COLO668 (cell line): Measurements from ENCODE around the gene CZIB.
A peak's percentile ranks its signal among the peaks of the same experiment; 100 is the strongest.
"Not testable (repeated sequence)": the region's sequence is repeated elsewhere in the genome, so short reads cannot be mapped to it uniquely, and the experiment has no call there.

Experiments
- DNase-seq: peaks from one replicate; lab custom pipeline; 2025; ENCODE audit not compliant: unreplicated experiment; lab: John Stamatoyannopoulos, UW

The CZIB gene

DNA sequence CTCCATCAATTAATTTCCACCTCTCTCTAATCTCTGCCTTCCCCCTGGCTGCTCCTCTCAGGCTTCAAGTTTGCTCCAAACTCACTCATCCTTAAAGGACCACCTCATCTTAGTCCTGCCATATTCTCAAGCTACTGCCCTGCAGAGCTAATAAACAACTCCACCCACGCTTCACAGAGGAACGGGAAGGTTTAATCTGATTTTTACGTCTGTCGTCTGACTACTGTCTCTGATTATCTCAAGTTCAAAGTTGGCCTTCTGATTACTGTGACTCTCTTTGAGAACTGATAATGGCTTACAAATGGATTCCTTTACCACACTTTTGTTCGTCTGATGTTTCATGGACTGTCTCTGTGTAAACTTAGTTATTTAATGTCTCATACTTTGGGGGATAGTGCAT lies 31.4 kb downstream of the CZIB start:
- DNase-seq, result no peak

DNA sequence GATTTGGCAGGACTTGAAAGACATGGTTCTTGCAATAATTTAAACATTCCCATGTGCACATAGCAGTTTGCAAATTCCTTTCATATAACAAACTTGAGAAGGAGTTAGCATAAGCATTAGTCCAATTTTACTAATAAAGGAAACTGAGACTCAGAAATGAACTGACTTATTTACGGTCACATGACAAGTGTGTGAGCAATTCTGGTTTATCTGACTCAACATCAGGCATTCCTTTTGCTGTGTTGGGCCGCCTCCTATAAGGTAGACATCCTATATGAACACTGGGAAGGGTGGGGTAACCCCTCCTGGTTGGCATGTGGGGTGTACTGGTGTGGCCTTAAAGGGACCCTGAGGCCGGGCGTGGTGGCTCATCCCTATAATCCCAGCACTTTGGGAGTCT lies 32.3 kb downstream of the CZIB start:
- DNase-seq, result no peak

DNA sequence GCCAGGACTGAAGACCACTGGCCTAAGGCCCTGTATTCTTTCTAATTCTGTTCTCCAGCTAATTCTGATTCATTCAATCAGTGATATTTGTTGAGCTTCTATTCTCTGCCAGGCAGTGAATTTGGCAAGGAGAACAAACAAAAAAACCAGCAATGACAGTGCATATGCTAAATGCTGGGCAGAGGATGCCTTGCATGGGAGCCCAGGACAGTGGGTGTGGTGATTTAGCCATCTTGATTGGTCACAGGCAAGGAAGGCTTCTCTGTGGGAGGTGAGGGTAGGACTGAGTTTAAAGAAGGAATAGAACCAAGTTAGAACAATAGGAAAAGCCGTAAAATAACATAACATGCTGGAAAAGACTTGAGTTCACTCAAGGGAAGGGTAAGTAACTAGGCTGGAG lies 33.0 kb downstream of the CZIB start:
- no peak for DNase-seq

DNA sequence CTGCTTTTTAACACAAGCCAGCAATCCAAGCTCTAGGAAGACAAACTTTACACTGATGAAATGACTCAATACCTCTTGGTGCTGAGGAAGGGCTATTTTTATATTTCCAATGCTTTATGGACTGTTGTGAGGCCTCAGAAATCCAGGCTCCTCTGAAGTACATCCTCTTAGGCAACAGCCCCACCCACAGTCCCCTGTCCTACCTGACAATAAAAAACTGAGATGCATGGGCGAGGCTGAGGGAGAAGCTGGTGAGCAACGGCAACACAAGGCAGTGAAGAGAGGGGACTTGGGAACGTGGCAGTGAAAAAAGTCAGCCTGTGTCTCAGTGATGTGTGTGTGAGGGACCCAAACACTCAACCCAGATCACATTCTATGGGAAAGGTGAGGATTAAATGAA lies 33.9 kb downstream of the CZIB start:
- no peak for DNase-seq

DNA sequence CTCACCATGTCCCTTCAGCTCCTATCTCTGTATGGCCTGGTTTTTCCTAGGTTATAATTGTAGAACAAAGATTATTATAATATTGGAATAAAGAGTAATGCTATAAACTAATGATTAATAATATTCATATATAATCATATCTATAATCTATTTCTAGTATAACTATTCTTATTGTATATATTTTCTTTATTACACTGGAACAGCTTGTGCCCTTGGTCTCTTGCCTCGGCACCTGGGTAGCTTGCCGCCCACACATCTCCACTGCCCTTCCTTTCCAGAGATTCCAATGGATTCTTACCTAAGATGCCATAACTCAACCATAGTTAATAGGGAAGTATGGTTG lies 34.5 kb downstream of the CZIB start:
- not testable (repeated sequence) for DNase-seq

DNA sequence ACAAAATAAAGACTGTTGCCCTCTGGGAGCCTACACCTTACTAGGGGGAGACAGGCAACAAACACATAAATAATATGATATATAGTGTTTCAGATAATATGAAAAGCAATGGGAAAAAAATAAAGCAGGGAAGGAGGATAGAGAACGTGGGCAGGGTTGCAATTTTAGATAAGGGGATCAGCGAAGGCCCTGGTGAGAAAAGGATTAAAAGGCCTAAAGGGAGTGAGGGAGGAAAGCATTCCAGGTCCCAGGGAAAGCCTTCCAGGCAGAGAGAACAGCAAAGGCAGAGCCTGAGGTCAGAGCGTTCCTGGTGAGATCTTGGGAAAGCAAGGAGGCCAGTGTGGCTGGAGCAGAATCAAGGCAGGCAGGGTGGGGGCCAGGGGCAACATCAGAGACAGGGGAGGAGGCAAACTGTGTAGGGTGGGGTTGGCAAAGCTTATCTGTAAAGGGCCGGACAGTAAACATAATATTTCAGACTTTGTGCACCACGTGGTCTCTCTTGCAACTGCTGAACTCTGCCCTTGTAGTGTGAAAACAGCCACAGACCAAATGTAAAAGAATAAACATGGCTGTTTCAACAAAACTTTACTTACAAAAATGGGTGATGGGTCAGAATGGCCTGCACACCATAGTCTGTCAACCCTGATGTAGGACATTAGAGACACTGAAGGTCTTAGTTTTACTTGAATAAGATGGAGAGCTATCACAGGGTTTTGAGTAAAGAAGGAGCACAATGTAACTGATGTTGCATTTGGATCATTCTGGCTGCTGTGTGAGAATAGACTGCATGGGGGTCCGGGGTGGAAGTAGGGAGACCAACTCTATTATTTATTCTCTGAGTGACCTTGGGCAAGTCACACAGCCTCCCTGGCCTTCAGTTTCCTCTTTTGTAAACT lies 37.1 kb downstream of the CZIB start:
- DNase-seq, result no peak

DNA sequence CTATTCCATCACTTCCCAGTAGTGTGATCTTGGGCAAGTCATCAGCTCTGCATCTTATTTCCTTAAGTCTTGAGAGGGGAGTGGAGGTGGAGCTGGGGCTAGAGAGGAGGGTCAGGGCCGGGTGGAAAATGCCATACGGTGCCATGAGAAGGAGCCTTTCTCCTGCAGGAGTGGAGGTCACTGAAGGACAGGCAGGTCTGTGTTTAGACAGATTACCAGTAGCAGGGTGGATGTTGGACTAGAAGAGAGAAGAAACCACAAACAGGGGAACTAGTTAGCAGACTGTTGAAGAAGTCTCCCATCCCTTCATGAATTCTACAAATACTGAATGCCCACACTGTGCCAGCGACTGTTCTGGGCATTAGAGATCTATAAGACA lies 37.7 kb downstream of the CZIB start:
- DNase-seq, result no peak

DNA sequence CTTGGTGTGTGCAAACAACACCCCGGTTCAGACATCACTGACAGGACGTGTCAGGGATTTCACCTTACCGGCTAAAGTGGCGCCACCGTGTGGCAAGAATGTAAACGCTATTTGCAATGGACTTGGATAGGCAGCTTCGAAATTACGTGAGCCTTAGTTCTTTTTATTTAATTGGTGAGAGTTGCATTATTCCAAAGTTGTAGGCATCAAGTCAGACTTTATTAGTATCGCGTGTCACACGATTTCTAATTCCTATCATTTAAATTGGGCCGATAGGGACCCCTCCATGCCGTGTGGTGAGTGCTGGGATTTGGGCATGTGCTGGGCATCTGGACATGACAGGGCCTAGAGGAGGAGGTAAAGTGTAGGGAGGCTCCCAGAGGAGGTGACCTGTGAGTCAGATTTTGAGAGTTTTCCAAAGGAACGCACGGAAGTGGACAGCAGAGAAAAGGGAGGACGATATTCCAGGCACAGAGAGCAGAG lies 38.3 kb downstream of the CZIB start:
- DNase-seq, result peak; percentile 92

DNA sequence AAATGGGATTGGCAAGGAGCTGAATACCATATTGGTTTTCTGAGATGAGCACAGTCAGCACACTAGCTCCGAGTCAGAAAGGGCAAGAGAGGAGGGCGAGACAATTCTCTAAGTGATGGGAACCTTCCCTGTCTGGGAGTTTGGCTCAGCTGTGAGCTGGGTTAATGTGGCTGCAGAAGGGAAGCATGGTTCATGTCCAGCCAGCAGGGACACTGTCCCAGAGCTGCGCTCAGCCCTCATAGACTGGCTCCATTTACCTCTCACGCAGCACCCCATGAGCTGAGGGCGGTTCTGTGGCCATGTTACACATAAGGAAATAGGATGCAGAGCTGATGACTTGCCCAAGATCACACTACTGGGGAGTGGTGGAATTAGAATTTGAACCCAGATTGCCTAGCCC lies 39.5 kb downstream of the CZIB start:
- DNase-seq, result no peak

DNA sequence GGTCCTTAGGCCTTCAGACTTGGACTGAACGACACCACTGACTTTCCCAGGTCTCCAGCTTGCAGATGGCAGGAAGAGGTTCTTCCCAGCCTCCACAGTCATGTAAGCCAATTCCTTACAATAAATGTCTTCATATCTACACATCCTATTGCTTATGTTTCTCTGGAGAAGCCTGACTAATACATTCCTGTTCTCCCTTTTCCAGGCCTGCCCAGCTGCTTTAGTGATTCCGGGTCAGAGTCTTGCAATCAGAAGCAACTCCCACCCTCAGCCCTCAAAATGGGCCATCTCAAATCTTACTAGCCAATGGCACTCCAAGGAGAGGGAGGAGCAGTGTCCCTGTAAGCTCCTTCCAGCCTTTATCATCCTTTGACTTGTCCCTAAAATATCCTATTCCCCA lies 40.2 kb downstream of the CZIB start:
- DNase-seq, result no peak

DNA sequence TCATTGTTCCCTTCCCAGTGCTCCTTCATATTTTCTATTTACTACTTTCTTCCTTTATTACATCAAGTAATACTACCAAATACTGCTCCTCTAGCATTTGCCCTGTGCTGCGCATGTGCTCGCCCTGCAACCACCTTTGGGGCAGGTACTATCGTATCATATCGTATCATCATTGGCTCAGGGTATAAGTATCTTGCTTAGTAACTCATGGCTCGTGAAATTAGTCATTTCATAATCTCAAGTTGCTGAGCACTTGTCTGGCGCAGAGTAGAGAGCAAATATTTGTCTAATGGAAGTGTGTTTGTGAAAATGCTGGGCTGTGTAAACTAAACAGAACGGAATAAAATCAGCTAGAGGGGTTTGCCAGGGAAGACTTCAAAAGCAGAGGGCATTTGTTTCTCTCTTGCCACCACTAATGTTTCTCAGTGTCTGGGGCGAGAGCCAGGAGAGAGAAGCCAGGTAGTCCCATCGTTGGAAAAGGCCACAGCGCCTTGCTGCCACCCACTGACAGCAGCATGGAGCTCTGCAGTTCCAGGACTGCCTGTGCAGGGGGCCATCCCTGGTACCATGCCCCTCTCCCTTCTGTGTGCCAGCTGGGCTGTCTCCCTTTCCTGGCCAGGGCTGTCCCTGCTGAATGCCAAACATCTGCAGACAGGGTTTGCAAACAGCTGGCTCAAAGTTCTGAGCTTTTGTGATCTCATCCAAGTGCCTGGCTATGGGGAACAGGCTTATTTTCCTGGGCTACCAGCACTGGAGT lies 43.8 kb downstream of the CZIB start:
- DNase-seq, result peak; percentile 69

DNA sequence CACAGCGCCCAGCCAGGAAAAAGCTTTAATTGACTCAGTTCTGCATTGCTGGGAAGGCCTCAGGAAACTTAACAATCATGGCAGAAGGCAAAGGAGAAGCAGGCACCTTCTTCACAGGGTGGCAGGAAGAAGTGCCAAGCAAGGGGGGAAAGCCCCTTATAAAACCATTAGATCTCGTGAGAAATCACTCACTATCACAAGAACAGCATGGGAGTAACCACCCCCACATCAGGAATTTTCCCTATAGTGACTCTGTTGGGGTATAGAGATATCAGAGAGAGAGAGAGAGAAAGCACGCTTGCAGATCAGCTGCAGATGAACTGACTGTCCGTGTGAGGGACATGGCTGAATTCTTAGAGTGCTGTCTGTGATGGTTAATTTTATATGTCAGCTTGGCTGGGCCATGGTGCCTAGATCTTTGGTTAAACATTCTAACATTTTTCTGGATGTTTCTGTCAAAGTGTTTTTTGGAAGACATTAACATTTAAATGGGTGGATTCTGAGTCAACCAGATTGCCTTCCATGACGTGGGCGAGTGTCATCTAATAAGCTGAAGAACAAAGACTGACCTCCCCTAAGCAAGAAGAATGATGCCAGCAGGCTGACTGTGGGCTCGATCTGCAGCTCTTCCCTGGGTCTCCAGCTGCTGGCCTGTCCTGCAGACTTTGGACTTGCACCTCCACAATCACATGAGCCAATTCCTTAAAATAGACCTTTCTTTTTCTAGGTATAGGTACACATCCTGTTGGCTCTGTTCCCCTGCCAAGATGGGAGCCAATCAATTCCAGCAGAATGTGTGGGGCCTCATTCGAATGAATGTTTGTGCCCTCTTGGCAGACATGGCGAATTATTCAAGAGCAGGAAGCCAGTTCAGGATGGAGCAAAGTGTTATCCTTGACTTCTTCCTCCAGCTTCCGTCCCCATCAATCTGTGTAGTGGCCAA lies 45.2 kb downstream of the CZIB start:
- DNase-seq, result peak; percentile 38

DNA sequence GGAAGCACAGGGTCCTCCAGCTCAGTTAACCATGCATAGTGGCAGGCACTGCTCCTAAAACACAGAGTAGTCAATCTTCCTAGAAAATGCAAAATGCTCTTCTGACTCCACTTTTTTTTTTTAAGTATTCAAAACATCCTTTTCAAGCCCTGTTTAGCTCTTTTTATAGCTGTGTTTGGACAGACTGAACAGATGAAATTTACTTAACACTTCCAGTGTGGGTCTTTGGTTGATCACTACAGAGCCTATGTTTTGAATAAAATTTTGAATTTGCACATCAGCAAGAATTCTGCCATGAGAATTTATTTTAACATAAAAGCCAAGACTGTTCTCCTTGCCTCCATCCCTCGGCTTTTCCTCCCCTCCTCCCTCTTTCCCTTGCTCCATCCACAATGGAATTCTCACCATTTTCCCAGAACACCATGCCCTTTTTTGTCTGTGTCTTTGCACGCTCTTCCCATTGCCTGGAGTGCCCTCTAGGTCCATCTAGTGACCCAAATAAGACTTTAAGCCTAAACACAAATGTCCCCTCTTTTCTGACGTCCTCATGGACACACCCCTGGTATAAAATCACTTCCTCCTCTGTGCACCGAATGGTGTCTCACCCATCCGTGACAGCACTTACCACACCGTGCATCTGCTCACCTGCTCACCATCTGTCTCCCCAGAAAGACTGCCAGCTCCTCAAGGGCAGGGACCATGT lies 47.9 kb downstream of the CZIB start:
- peak; percentile 63 for DNase-seq

DNA sequence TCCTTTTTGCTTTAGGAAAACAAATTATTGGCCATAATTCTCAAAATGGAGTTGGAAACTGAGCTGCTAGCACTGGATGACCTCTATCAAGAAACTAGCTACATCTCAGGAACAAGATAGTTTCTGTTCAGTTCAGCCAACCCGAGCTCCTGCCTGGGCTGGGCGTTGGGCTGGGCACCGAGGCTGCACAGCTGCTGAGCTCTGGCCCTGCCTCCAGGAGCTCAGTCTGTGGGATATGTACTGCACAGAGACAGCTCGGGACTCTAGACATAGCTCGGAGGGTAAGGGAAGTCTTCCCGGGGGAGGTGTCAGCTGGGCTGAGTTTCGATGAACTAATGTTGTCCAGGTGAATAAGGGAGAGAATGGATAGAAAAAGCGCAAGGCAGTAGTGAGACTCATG lies 53.5 kb downstream of the CZIB start:
- no peak for DNase-seq

DNA sequence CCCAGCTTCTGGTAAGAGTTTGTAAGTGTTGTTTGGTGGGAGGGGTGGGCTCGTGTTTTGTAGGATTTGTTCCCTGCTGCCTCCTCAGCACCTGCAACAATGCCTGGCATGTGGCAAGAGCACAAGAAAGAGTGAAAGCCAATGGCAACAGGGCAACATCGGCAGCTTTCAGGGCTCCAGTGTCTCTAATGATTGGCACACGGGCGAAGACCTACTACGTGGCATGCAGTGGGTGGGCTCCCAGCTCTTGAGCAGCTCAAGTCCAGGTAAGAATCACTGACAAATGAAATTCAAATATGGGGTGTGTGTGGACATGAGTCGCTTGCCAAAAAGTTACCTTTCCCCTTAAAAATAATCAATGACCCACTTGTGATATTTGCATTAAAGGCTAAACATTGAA lies 54.1 kb downstream of the CZIB start:
- DNase-seq, result no peak

DNA sequence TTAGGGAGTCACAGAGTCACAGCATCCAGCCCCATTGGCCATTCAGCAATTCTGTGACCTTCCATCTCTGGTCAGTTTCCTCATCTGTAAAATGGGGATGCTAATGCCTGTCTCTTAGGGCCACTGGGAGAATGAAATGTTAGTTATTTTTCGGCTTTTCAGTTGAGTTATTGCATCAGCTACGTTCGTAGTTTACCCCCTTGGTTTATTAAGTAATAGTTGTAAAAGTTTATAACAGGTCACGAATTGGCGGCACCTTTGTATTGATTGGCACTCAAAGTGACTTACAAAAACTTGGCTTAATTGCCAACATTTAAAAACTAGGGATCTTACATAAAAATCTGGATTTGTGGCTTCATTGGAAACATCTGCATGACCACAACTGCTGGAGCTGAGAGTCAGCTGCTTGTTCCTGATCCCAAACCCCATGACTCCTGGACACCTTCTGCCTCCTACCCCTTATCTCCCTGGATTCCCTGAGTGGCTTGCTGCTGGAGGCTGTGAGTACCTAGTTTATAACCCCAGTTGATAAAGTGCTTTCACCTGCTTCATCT lies 54.9 kb downstream of the CZIB start:
- no peak for DNase-seq
